Pancreas (tissue), 10 donors: ENCODE data around the gene MYH13. TPM values are rescaled to one million over a fixed set of nuclear protein-coding genes. Genes with fewer than 3 reads are reported as not detected.
A peak's percentile ranks its signal among the peaks of the same experiment; 100 is the strongest.
"Not testable (repeated sequence)": the region's sequence is repeated elsewhere in the genome, so short reads cannot be mapped to it uniquely, and the experiment has no call there.

Experiments used
- ATAC-seq, 4 donors: fragments of 200-7000 bp; cut with Tn5 transposase; one replicate each; pipeline versions ENCODE4 v1.8.0 to v1.9.1; 2020; ENCODE audit warnings: mild to moderate bottlenecking in 4 of 4, moderate library complexity in 4 of 4
- DNase-seq, 6 donors: peaks; one replicate each; pipeline ENCODE4 v3.0.0-alpha.2; 2020
- FAIRE-seq: peaks from 2 replicates; lab custom pipeline; 2012; peaks lifted over from hg19 to GRCh38; lab: Jason Lieb, UNC
- H3K27ac ChIP-seq, 4 donors: fragments of 200-600 bp; sonication (generic); 1 replicate in 3 of 4; 2 replicates in 1 of 4; pipeline versions ENCODE4 v1.5.0 to v1.8.0; 2020
- H3K27me3 ChIP-seq, 4 donors: fragments of 200-600 bp; one replicate each; pipeline ENCODE4 v1.8.0; 2021
- H3K36me3 ChIP-seq, 3 donors: fragments of 200-600 bp; sonication (generic) in 1 of 3; one replicate each; pipeline versions ENCODE4 v1.5.0 to v1.8.0; 2020 to 2021
- H3K4me1 ChIP-seq, 3 donors: fragments of 200-600 bp; one replicate each; pipeline ENCODE4 v1.8.0; 2021
- H3K4me3 ChIP-seq, 4 donors: fragments of 200-600 bp; sonication (generic) in 2 of 4; one replicate each; pipeline versions ENCODE4 v1.5.0 to v1.8.0; 2020 to 2021
- H3K9me3 ChIP-seq, 4 donors: fragments of 200-600 bp; one replicate each; pipeline ENCODE4 v1.8.0; 2021
- CTCF ChIP-seq, 4 donors: fragments of 200-600 bp; sonication (generic) in 3 of 4; IDR thresholded peaks; one replicate each; pipeline versions ENCODE4 v1.5.0 to v1.8.0; 2021; ENCODE audit warnings: antibody characterized with exemption in 4 of 4
- WGBS, 2 donors: extraction: QIAGEN DNeasy Blood & Tissue Kit; methylation state at CpG; one replicate each; pipeline ENCODE4 v1.1.7; 2013; 5-methylcytosine and 5-hydroxymethylcytosine counted together
- intact Hi-C, 3 donors: fragments of 100-400 bp; cut with DNase I; formaldehyde crosslinking; loops; one replicate each; pipeline versions ENCODE4 v1.11.1 to v1.14.2; 2022
- polyA plus RNA-seq, 2 donors: library from polyadenylated mRNA; stranded (reverse); fragments of 200-250 nt; gene quantifications; one replicate each; pipeline ENCODE4 v1.2.3, GENCODE V29; 2013
- total RNA-seq, 6 donors: library from RNA; stranded (reverse); fragmentation: NEBNext Ultra II Directional in 4 of 6; extraction: Animal tissue kit (Norgen Biotek cat#: 25700) in 4 of 6; gene quantifications; one replicate each; pipeline versions ENCODE4 v1.2.1 to v1.2.4, GENCODE V29; 2021 to 2023
- donor health status: healthy with polysubstance abuse.
- donor health status: DM: no; HTN: no; CAD: no; lungs with moderate emphysema.
- donor health status: DM: no; HTN: no; CAD: no.
- donor health status: control.
- donor health status: control.
- donor health status: Bipolar disorder and iron deficiency.
- donor health status: DM: yes; HTN: yes; CAD: no.
- donor health status: DM: no; HTN: no; CAD: no.
- donor health status: DM: no; HTN: no; CAD: no.
- donor health status: DM: yes; HTN: yes; CAD: no.

Gene MYH13
- total and polyA plus RNA-seq, 8 donors: not detected

GRCh38 chr17:10297691-10298090 lies 75.1 kb downstream of the MYH13 start:
- Histone ChIP-seq H3K27ac (no peak overlapping the region), H3K4me3 (no peak overlapping the region), H3K9me3 (no peaks in the 10 kb centered on the region), H3K4me1 (no peaks in the 10 kb centered on the region), H3K27me3 (peaks cover 0 to 5% (median 0%) of the 10 kb centered on the region in 4 donors), H3K36me3 (no peaks in the 10 kb centered on the region)
- ATAC-seq (no peak), DNase-seq (no peak), FAIRE-seq (no peak)
- no peak for TF ChIP-seq CTCF (IDR thresholded peaks at IDR 0.05)
- intact Hi-C loops: no loop called here
- 72 to 81% methylated on average over 3 of the region's 3 CpGs for WGBS, 2 donors

- 27 to 30% methylated on average over 5 of the region's 5 CpGs for WGBS, 2 donors
- Histone ChIP-seq H3K9me3 (no peaks in the 10 kb centered on the region), H3K27ac (no peak overlapping the region), H3K4me1 (no peaks in the 10 kb centered on the region), H3K27me3 (peaks cover 0 to 5% (median 0%) of the 10 kb centered on the region in 4 donors), H3K4me3 (no peak overlapping the region), H3K36me3 (no peaks in the 10 kb centered on the region)
- intact Hi-C loops: no loop called here
- ATAC-seq: peak in 3 of 4 donors; percentile 67 to 75 (median 73)
- peak; percentile 22 to 45 (median 25) for TF ChIP-seq CTCF (IDR thresholded peaks at IDR 0.05)
- FAIRE-seq: no peak
- DNase-seq: peak in 2 of 6 donors; percentile 7 to 40
Measured at GRCh38 chr17:10295728-10296343, 77.0 kb downstream of the MYH13 start.

GRCh38 chr17:10294180-10294579 lies 78.6 kb downstream of the MYH13 start:
- H3K4me1 ChIP-seq: no peaks in the 10 kb centered on the region
- H3K36me3 ChIP-seq: no peaks in the 10 kb centered on the region
- no peak for FAIRE-seq
- intact Hi-C loops: no loop called here
- DNase-seq: no peak
- H3K27me3 ChIP-seq: peaks cover 0 to 5% (median 0%) of the 10 kb centered on the region in 4 donors
- no peaks in the 10 kb centered on the region for H3K9me3 ChIP-seq
- H3K27ac ChIP-seq: no peak overlapping the region
- H3K4me3 ChIP-seq: no peak overlapping the region
- no peak for ATAC-seq
- TF ChIP-seq CTCF (IDR thresholded peaks at IDR 0.05): no peak

- no peaks in the 10 kb centered on the region for H3K9me3 ChIP-seq
- WGBS, 2 donors: 53 to 59% methylated on average over 12 of the region's 12 CpGs
- no peaks in the 10 kb centered on the region for H3K4me1 ChIP-seq
- TF ChIP-seq CTCF (IDR thresholded peaks at IDR 0.05): no peak
- DNase-seq (peak in 1 of 6 donors; percentile 3), ATAC-seq (peak in 1 of 4 donors; percentile 35), FAIRE-seq (no peak)
- H3K36me3 ChIP-seq: no peaks in the 10 kb centered on the region
- H3K4me3 ChIP-seq: no peak overlapping the region
- peaks cover 0 to 13% (median 1%) of the 10 kb centered on the region in 4 donors for H3K27me3 ChIP-seq
- no peak overlapping the region for H3K27ac ChIP-seq
- intact Hi-C loops: no loop called here
Measured at GRCh38 chr17:10292057-10292937, 80.5 kb downstream of the MYH13 start.

GRCh38 chr17:10291576-10291975 lies 81.2 kb downstream of the MYH13 start:
- H3K4me1 ChIP-seq, FAIRE-seq, H3K36me3 ChIP-seq, intact Hi-C loops, ATAC-seq, H3K4me3 ChIP-seq, DNase-seq, H3K27ac ChIP-seq, H3K9me3 ChIP-seq: not testable (repeated sequence)
- peaks cover 0 to 13% (median 1%) of the 10 kb centered on the region in 4 donors for H3K27me3 ChIP-seq
- 56 to 65% methylated on average over 12 of the region's 12 CpGs for WGBS, 2 donors
